GM10847 (cell line): ENCODE measurements around the gene TEDC2.

Experiments used
- POLR2A ChIP-seq: IDR thresholded peaks from 2 replicates; pipeline ENCODE4 v1.6.1; 2011; ENCODE audit not compliant: insufficient read length; ENCODE audit errors: extremely low read depth

TEDC2 gene

GRCh38 chr16:2477327-2477726, 17.4 kb downstream of the TEDC2 start:
- TF ChIP-seq POLR2A = no peak

- TF ChIP-seq POLR2A = no peak
Measured at GRCh38 chr16:2478279-2478678, 18.4 kb downstream of the TEDC2 start.

- TF ChIP-seq POLR2A = no peak
Measured at GRCh38 chr16:2480948-2481347, 21.0 kb downstream of the TEDC2 start.

- TF ChIP-seq POLR2A = no peak
Measured at GRCh38 chr16:2481676-2482075, 21.8 kb downstream of the TEDC2 start.

GRCh38 chr16:2482249-2482648, 22.3 kb downstream of the TEDC2 start:
- TF ChIP-seq POLR2A = no peak

- TF ChIP-seq POLR2A = no peak
Measured at GRCh38 chr16:2482708-2483534, 23.0 kb downstream of the TEDC2 start.

GRCh38 chr16:2483939-2484897, 24.3 kb downstream of the TEDC2 start:
- TF ChIP-seq POLR2A = no peak

GRCh38 chr16:2484898-2485508, 25.1 kb downstream of the TEDC2 start:
- no peak for TF ChIP-seq POLR2A

- TF ChIP-seq POLR2A = no peak
Measured at GRCh38 chr16:2485811-2486507, 26.1 kb downstream of the TEDC2 start.

GRCh38 chr16:2486645-2487516, 27.0 kb downstream of the TEDC2 start:
- no peak for TF ChIP-seq POLR2A

GRCh38 chr16:2487517-2487842, 27.6 kb downstream of the TEDC2 start:
- no peak for TF ChIP-seq POLR2A

GRCh38 chr16:2487903-2488531, 28.1 kb downstream of the TEDC2 start:
- no peak for TF ChIP-seq POLR2A

GRCh38 chr16:2489581-2489980, 29.7 kb downstream of the TEDC2 start:
- TF ChIP-seq POLR2A = no peak

- TF ChIP-seq POLR2A = no peak
Measured at GRCh38 chr16:2490190-2491105, 30.5 kb downstream of the TEDC2 start.
